HCT116 (cell line): Measurements from ENCODE around the gene DNAJC18. TPM values are rescaled to one million over a fixed set of nuclear protein-coding genes. Genes with fewer than 3 reads are reported as not detected.
A peak's percentile ranks its signal among the peaks of the same experiment; 100 is the strongest.

ENCODE experiments used
- ATAC-seq: fragments of 200-7000 bp; cut with Tn5 transposase; 2 replicates; pipeline ENCODE4 v1.9.1; 2020; ENCODE audit warnings: mild to moderate bottlenecking, moderate library complexity
- BruUV-seq: library from RNA; stranded (reverse); fragments of 400-500 nt; replicated peaks from 2 replicates; lab custom pipeline; 2021; lab: Mats Ljungman, UMichigan
- CTCF ChIA-PET: fragments of 300-600 bp; sonication (Branson Sonifier 250); formaldehyde crosslinking; loops from one replicate; lab custom pipeline; 2021; ENCODE audit warnings: antibody characterized with exemption; lab: Charles Lee
- POLR2A ChIA-PET: fragments of 300-600, 350-600 bp; sonication (Branson Sonifier 250); formaldehyde crosslinking; loops from one replicate; lab custom pipeline; 2021; ENCODE audit warnings: antibody characterized with exemption; lab: Charles Lee
- RAD21 ChIA-PET, 2 experiments: fragments of 300-600 bp; sonication (Branson Sonifier 250); formaldehyde crosslinking; loops; one replicate each; lab custom pipeline; 2023; ENCODE audit warnings: low total read pairs in 2 of 2; ENCODE audit not compliant: uncharacterized antibody in 2 of 2, unreplicated experiment in 2 of 2, low non-redundant PET in 1 of 2; lab: Charles Lee
- DNase-seq: peaks from one replicate; pipeline ENCODE4 v3.0.0-alpha.2; 2010; ENCODE audit warnings: low read depth, low spot score
- H2AFZ ChIP-seq: fragments of 200-600 bp; shearing (Covaris generic), sonication (generic); 2 replicates; pipeline ENCODE4 v1.6.1; 2017; ENCODE audit warnings: low read depth, mixed run types, mixed read lengths, antibody characterized with exemption, low read length; ENCODE audit not compliant: poor library complexity, severe bottlenecking
- H3K27ac ChIP-seq: 2 replicates; pipeline ENCODE4 v1.5.1; 2012; ENCODE audit warnings: low read depth, low read length
- H3K27me3 ChIP-seq: fragments of 200-600 bp; sonication (generic); 2 replicates; pipeline ENCODE4 v1.6.1; 2016; ENCODE audit warnings: mixed run types, low read length, mixed read lengths; ENCODE audit not compliant: insufficient read depth
- H3K36me3 ChIP-seq, 2 experiments: fragments of 200-500 bp in 1 of 2; fragments of 200-600 bp in 1 of 2; sonication (Bioruptor generic) in 1 of 2; sonication (generic) in 1 of 2; 2 replicates each; pipeline versions ENCODE4 v1.5.1 to v1.6.1; 2014 to 2016; ENCODE audit warnings: low read length in 2 of 2, inconsistent platforms in 1 of 2, mixed read lengths in 1 of 2, mixed run types in 1 of 2; ENCODE audit not compliant: insufficient read depth in 2 of 2, control insufficient read depth in 1 of 2
- H3K4me1 ChIP-seq, 2 experiments: fragments of 200-600 bp in 1 of 2; sonication (generic) in 1 of 2; 2 replicates each; pipeline versions ENCODE4 v1.5.1 to v1.6.1; 2012 to 2017; ENCODE audit warnings: low read length in 2 of 2, inconsistent platforms in 1 of 2, mild to moderate bottlenecking in 1 of 2, mixed read lengths in 1 of 2, mixed run types in 1 of 2, moderate library complexity in 1 of 2; ENCODE audit not compliant: insufficient read depth in 2 of 2, control insufficient read depth in 1 of 2
- H3K4me2 ChIP-seq: fragments of 200-600 bp; sonication (generic); 2 replicates; pipeline ENCODE4 v1.6.1; 2017; ENCODE audit warnings: mixed run types, low read length, mixed read lengths
- H3K4me3 ChIP-seq, 2 experiments: fragments of 200-600 bp in 1 of 2; sonication (generic) in 1 of 2; replicated peaks in 1 of 2; 2 replicates each; pipeline ENCODE4 v1.5.1; 2011 to 2016; ENCODE audit warnings: low read length in 2 of 2, control low read depth in 1 of 2, low read depth in 1 of 2, mild to moderate bottlenecking in 1 of 2, mixed read lengths in 1 of 2, mixed run types in 1 of 2
- H3K79me2 ChIP-seq: fragments of 200-600 bp; sonication (generic); 2 replicates; pipeline ENCODE4 v1.6.1; 2017; ENCODE audit warnings: mild to moderate bottlenecking, mixed run types, low read length, moderate library complexity, mixed read lengths; ENCODE audit not compliant: insufficient read depth
- H3K9ac ChIP-seq: fragments of 200-600 bp; sonication (generic); 2 replicates; pipeline ENCODE4 v1.6.1; 2016; ENCODE audit warnings: low read length, mixed read lengths
- H3K9me2 ChIP-seq: fragments of 200-600 bp; sonication (generic), shearing (Covaris generic); 2 replicates; pipeline ENCODE4 v1.6.1; 2017; ENCODE audit warnings: mixed run types, mild to moderate bottlenecking, moderate library complexity; ENCODE audit not compliant: insufficient read depth
- H3K9me3 ChIP-seq, 2 experiments: fragments of 200-500 bp in 1 of 2; fragments of 200-600 bp in 1 of 2; sonication (Bioruptor generic) in 1 of 2; sonication (generic) in 1 of 2; 2 replicates each; pipeline ENCODE4 v1.6.1; 2014 to 2017; ENCODE audit warnings: low read length in 2 of 2, mixed read lengths in 2 of 2, inconsistent platforms in 1 of 2, low read depth in 1 of 2, mild to moderate bottlenecking in 1 of 2, mixed run types in 1 of 2, moderate library complexity in 1 of 2; ENCODE audit not compliant: control insufficient read depth in 1 of 2, insufficient read depth in 1 of 2
- H4K20me1 ChIP-seq: fragments of 200-600 bp; sonication (generic), shearing (Covaris generic); 2 replicates; pipeline ENCODE4 v1.6.1; 2017; ENCODE audit warnings: mixed run types, mild to moderate bottlenecking, moderate library complexity; ENCODE audit not compliant: insufficient read depth
- ATF3 ChIP-seq: IDR thresholded peaks from 2 replicates; pipeline ENCODE4 v1.6.1; 2012
- CBX3 ChIP-seq: IDR thresholded peaks from 2 replicates; pipeline ENCODE4 v1.6.1; 2012; ENCODE audit warnings: low read depth
- CTCF ChIP-seq, 3 experiments: fragments of 200-600 bp in 1 of 3; sonication (generic) in 1 of 3; IDR thresholded peaks in 2 of 3; conservative IDR thresholded peaks in 1 of 3; 2 replicates each; pipeline ENCODE4 v1.5.1; 2012 to 2017; ENCODE audit warnings: low read depth in 2 of 3, low read length in 2 of 3, antibody characterized with exemption in 1 of 3, borderline replicate concordance in 1 of 3, control low read depth in 1 of 3, mild to moderate bottlenecking in 1 of 3, mixed read lengths in 1 of 3, mixed run types in 1 of 3, moderate library complexity in 1 of 3; ENCODE audit not compliant: insufficient read depth in 1 of 3
- EGR1 ChIP-seq: IDR thresholded peaks from 2 replicates; pipeline ENCODE4 v1.6.1; 2012; ENCODE audit warnings: low read depth
- ELF1 ChIP-seq: IDR thresholded peaks from 2 replicates; pipeline ENCODE4 v1.6.1; 2012; ENCODE audit warnings: low read depth, borderline replicate concordance
- EZH2 ChIP-seq: fragments of 200-600 bp; sonication (generic); IDR thresholded peaks from 2 replicates; pipeline ENCODE4 v1.6.1; 2017; ENCODE audit warnings: antibody characterized with exemption, mixed run types
- JUND ChIP-seq: IDR thresholded peaks from 2 replicates; pipeline ENCODE4 v1.6.1; 2012
- MAX ChIP-seq: IDR thresholded peaks from 2 replicates; pipeline ENCODE4 v1.6.1; 2012
- POLR2A ChIP-seq: IDR thresholded peaks from 2 replicates; pipeline ENCODE4 v1.7.0; 2011; ENCODE audit warnings: borderline replicate concordance; ENCODE audit not compliant: insufficient read depth, insufficient read length; ENCODE audit errors: extremely low read depth
- POLR2AphosphoS5 ChIP-seq: IDR thresholded peaks from 2 replicates; pipeline ENCODE4 v1.6.1; 2011; ENCODE audit warnings: mild to moderate bottlenecking, low read depth, low read length, moderate library complexity
- RAD21 ChIP-seq: IDR thresholded peaks from 2 replicates; pipeline ENCODE4 v1.6.1; 2012; ENCODE audit warnings: low read depth, mild to moderate bottlenecking
- REST ChIP-seq: IDR thresholded peaks from 2 replicates; pipeline ENCODE4 v1.6.1; 2012; ENCODE audit warnings: low read depth
- SIN3A ChIP-seq: IDR thresholded peaks from 2 replicates; pipeline ENCODE4 v1.6.1; 2012; ENCODE audit warnings: low read depth
- SP1 ChIP-seq: IDR thresholded peaks from 2 replicates; pipeline ENCODE4 v1.6.1; 2012; ENCODE audit warnings: low read depth
- SRF ChIP-seq: IDR thresholded peaks from 2 replicates; pipeline ENCODE4 v1.6.1; 2012; ENCODE audit warnings: low read depth
- TCF7L2 ChIP-seq: IDR thresholded peaks from 2 replicates; pipeline ENCODE4 v1.7.0; 2011; ENCODE audit warnings: borderline replicate concordance, inconsistent platforms; ENCODE audit not compliant: insufficient read depth, insufficient read length; ENCODE audit errors: extremely low read depth
- ZBTB33 ChIP-seq: IDR thresholded peaks from 2 replicates; pipeline ENCODE4 v1.6.1; 2011; ENCODE audit warnings: mild to moderate bottlenecking, low read length, moderate library complexity; ENCODE audit not compliant: insufficient replicate concordance; ENCODE audit errors: extremely low read depth
- ZFX ChIP-seq: fragments of 450-650 bp; IDR thresholded peaks from 2 replicates; pipeline ENCODE4 v1.6.1; 2017
- ZNF274 ChIP-seq: fragments of 200-500 bp; sonication (Bioruptor generic); IDR thresholded peaks from 2 replicates; pipeline ENCODE4 v1.6.1; 2014; ENCODE audit warnings: mild to moderate bottlenecking, low read depth, low read length, inconsistent platforms
- intact Hi-C: fragments of 100-400 bp; cut with micrococcal nuclease; formaldehyde crosslinking; loops from 2 replicates; pipeline ENCODE4 v1.10.0; 2022
- total RNA-seq: library from RNA; stranded (reverse); gene quantifications from one replicate; pipeline ENCODE4 v1.2.1, GENCODE V29; 2021; ENCODE audit not compliant: unreplicated experiment

The DNAJC18 gene
- total RNA-seq, 1 experiment from 2014 or later: 5.7 TPM

GRCh38 chr5:139394654-139395566 is 44.4 kb downstream of the DNAJC18 start, which contains the start of gene PROB1:
TSS of gene PROB1 (minus strand) at chr5:139395104. CDS start at chr5:139395081, 23 bp downstream.
- Histone ChIP-seq H3K9ac (no peak within 1 kb of the TSS), H3K4me2 (peak within 1 kb of the TSS; percentile 87; the same call in 1 of the 2 replicates), H4K20me1 (no peaks in the 10 kb centered on the region), H2AFZ (no peak within 1 kb of the TSS), H3K9me3 (no peaks in the 10 kb centered on the region), H3K36me3 (no peaks in the 10 kb centered on the region), H3K9me2 (no peaks in the 10 kb centered on the region), H3K4me1 (peaks cover 15 to 52% of the 10 kb centered on the region in 2 experiments), H3K4me3 (no peak within 1 kb of the TSS), H3K27me3 (no peaks in the 10 kb centered on the region), H3K79me2 (peaks cover 8% of the 10 kb centered on the region; the same call in 1 of the 2 replicates), H3K27ac (peak within 1 kb of the TSS; percentile 82; the same call in 1 of the 2 replicates)
- no peak for ATAC-seq
- DNase-seq: no peak
- CTCF ChIA-PET: no interaction called here
- BruUV-seq: no TSS peak
- TF ChIP-seq MAX: no peak
- no peak for TF ChIP-seq ELF1
- TF ChIP-seq EZH2: no peak
- TF ChIP-seq ZFX: no peak
- TF ChIP-seq RAD21: no peak
- no peak for TF ChIP-seq JUND
- TF ChIP-seq EGR1: no peak
- TF ChIP-seq SRF: no peak
- no peak for TF ChIP-seq CTCF (IDR thresholded peaks at IDR 0.05 in 2 of 3, conservative IDR thresholded peaks at IDR 0.05 in 1 of 3; ENCODE audit: borderline replicate concordance in 1 of 3, insufficient read depth in 1 of 3, low read depth in 2 of 3, low read length in 2 of 3)
- no peak for TF ChIP-seq CBX3
- TF ChIP-seq ATF3: no peak
- no peak for TF ChIP-seq SP1
- TF ChIP-seq ZNF274: no peak
- TF ChIP-seq POLR2A: no peak
- TF ChIP-seq SIN3A: no peak
- TF ChIP-seq TCF7L2: no peak
- no peak for TF ChIP-seq REST
- TF ChIP-seq POLR2AphosphoS5: no peak
- TF ChIP-seq ZBTB33: no peak
- intact Hi-C loops: loop anchor here (5.0 kb wide), 1 partner anchor 818 kb away; the partner anchor contains the start of gene HSPA9
- RAD21 ChIA-PET: no interaction called here
- POLR2A ChIA-PET: no interaction called here
